ENCODE measurements around the gene CHIA.

- TF ChIP-seq GABPA (IDR thresholded peaks at IDR 0.05; ENCODE audit: borderline replicate concordance, insufficient read depth, low read length) = no peak
- TF ChIP-seq USF2 (IDR thresholded peaks at IDR 0.05; ENCODE audit: low read length) = no peak
- no peak for TF ChIP-seq KDM1A (IDR thresholded peaks at IDR 0.05; ENCODE audit: borderline replicate concordance, low read length)
- no peak for TF ChIP-seq SUZ12 (IDR thresholded peaks at IDR 0.05; ENCODE audit: low read length)
- no peak for TF ChIP-seq POLR2A (IDR thresholded peaks at IDR 0.05; ENCODE audit: control extremely low read depth in 1 of 2, low read depth in 2 of 2, low read length in 2 of 2)
- no peak for TF ChIP-seq CTCF (IDR thresholded peaks at IDR 0.05; ENCODE audit: control extremely low read depth in 1 of 3, insufficient read depth in 1 of 3, low read depth in 1 of 3, low read length in 3 of 3)
Observed at GRCh38 chr1:111241797-111242196, 48.9 kb upstream of the CHIA start.
